Smooth muscle cell of the brain vasculature (primary cell): ENCODE measurements around the gene TTR.

Source experiments
- DNase-seq: peaks from one replicate; pipeline ENCODE4 v3.0.0-alpha.2; 2012; ENCODE audit warnings: low read depth, low spot score

The TTR gene

GRCh38 chr18:31591628-31592027 lies at the start of gene TTR:
Gene TTR, plus strand, starts transcription at chr18:31591877. Its CDS starts 26 bp downstream, at chr18:31591903.
- no peak for DNase-seq

GRCh38 chr18:31546476-31546875 lies 45.2 kb upstream of the TTR start:
- DNase-seq = no peak

GRCh38 chr18:31548853-31549252 lies 42.8 kb upstream of the TTR start:
- no peak for DNase-seq

GRCh38 chr18:31549416-31549815 lies 42.3 kb upstream of the TTR start:
- no peak for DNase-seq

GRCh38 chr18:31551883-31552282 lies 39.8 kb upstream of the TTR start:
- no peak for DNase-seq

- DNase-seq = no peak
Observed at GRCh38 chr18:31553800-31554199, 37.9 kb upstream of the TTR start.

DNA sequence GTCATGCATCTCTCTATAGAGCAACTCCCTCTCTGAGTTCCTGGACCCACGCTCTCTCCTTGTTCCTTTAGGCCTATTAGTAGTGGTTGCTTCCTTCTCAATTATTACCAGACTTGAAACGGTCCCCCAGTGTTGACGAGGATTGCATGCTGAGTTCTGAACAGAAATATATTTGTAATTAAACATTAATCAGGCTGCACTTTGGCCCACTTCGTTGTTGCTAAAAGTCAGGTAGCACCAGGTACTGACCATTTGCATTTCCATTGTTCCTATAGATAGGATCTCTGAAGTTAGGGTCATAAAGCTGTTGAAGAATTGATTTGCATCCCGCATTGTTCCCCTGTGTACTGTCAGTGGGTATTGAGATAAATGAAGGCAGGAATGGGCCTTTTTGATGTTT lies 36.9 kb upstream of the TTR start:
- DNase-seq = no peak

DNA sequence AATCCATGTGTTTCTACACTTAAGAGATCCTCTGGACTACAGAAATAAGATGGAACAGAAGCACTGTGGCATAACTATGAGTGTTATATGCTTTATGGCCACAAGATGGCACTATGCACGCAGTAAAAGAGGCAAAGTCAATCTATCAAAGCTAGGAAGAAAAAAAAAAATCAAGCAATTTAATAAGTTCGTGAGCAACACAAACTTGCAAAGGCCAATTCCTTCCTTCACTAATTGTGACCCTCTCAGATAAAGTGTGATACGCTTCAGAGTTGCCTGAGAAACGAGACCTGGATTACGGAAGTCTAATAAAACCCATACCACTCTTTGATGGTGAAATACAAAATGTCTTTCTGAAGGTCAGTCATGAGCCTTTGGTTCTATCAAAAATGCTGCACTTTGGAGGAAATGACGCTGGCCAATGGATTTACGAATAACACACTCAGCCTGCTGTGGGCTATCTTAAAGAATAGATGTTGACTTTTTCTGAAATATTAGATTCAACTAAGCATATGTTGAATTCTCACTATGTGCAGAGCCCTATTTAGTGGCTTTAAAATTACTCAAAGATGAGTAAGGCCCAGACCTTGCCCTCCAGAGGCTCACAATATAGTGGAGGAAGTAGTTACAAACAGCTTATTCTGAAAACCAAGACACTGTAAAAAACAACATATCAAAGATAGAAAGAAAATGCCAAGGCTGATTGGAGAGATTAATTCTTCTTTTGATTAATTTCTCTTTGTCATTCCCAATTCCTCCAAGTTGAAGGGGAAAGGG lies 35.5 kb upstream of the TTR start:
- DNase-seq = peak; percentile 40

DNA sequence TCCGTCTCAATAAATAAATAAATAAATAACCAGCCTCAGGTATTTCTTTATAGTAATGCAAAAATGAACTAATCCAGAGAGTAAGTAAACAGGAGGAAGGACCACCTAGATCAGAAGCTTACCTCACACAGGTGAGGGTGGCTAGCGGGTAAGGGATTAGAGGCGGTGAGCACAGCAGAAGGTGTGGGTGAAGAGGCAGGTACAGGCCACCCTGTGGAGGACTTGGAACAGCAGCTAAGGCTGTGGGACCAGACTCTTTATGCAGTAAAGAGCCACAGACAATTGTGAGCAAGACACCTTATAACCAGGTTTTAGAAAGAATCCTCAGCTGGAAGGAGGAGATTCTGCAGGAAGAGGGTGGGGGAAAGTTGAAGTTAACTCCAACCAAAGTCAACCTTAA lies 34.2 kb upstream of the TTR start:
- DNase-seq = no peak

GRCh38 chr18:31558567-31558966 lies 33.1 kb upstream of the TTR start:
- no peak for DNase-seq

DNA sequence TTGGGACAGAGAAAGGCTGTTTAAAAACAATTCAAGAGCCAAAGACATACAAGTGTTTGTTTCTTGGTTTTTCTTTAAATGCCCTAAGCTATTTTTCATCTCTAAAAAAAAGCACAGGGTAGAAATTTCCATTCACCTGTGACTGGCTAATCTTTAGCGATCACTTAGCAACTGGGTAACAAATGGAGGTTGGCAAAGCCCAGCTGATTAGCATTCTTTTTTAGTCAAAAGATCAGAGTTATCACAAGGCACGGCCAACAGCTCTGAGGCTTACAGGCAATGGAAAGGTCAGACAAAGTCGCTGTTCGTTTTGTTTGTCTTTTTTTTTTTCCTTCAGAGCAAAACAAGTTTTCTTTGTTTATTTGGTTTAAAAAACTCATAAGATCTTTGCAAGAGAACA lies 29.0 kb upstream of the TTR start:
- no peak for DNase-seq

- no peak for DNase-seq
Observed at GRCh38 chr18:31563778-31564177, 27.9 kb upstream of the TTR start.

DNA sequence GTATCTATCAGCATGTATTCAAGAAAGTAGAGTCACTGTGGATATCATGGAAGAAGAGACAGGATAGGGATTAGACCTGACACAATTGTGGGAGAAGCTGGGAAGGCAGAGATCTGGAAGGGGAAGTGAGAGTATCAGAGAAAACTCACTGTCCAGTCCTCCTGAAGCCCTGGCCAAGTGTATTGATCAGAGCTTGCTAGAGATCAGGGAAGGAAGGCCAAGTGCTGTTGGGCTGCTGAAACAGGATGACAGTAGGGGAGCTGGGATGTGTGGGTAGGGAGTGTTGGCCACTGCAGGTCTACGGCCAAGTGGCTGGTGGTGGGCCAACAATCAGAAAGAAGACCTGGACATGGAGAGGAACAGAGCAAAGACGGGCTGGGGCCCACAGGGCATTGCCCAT lies 26.3 kb upstream of the TTR start:
- DNase-seq = no peak

DNA sequence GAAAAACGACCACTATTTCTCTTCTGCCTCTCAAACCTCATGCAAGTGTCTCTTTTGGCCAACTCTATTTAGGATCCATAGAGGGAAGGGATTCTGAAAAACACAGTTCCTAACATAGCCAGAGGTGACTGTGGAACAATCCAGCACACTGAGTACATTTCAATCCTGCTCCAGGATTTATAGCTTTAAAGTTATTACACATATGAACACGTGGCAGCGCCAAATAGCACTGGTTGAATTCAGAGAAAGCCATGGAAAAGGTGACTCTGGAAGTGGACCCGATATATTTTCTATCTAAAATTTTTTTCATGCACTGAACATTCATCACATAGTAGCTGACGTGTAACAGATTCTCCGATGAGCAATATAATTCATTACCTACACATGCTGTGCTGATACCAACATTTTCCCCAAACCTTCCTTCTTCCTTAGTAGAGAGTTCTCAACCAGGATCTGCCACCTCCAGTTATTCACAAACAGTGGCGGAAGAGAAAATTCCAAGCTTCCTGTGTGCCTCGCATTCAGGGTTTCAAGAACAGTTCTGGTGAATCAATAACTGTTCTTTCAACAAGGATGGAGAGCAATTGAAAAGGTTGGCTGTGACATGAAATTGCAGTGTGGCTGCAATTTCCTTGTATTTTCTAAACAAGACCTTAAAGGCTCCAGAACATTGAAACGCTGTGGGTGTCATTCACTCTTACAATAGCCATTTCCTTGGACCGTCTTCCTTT lies 25.7 kb upstream of the TTR start:
- DNase-seq = no peak

- DNase-seq = no peak
Observed at GRCh38 chr18:31566576-31567306, 24.9 kb upstream of the TTR start.

- no peak for DNase-seq
Observed at GRCh38 chr18:31572368-31572767, 19.3 kb upstream of the TTR start.

DNA sequence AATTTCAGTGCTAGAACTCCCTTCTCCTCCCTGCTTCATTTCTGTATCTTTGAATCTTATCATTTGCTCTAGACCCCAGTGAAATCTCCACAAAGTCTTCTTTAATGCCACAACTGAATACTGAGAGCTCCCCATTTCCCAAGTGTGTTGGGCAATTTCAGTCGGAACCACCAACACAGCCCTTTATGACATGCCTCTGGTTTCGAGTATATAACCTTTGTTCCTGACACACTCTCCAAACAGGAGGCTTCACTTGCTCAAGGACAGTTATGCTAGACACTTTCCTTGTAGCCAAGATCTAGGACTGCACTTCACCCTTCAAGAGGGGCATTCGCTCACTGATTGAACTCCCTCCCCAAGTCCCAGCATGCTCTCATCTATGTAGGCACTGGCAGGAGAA lies 18.6 kb upstream of the TTR start:
- no peak for DNase-seq

DNA sequence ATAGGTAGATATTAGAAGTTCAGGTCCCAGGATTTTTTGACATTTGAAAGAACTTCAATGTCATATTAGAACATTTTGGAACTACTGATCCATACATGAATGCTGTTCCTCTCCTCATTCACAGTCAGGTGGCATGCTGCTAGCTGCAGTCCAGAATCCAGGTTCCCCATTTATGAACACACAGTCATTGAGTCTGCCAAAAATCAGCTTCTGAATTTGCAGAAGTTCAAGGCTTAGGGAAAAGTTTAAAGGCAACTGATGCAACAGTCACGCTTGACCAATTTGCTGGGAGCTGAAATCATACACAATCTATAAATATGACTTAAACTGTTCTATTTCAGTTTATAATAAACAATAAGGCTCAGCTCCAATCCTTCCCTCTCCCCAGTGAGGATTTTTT lies 17.3 kb upstream of the TTR start:
- no peak for DNase-seq

- DNase-seq = no peak
Observed at GRCh38 chr18:31575515-31576257, 16.0 kb upstream of the TTR start.

GRCh38 chr18:31576670-31577069 lies 15.0 kb upstream of the TTR start:
- DNase-seq = no peak

- no peak for DNase-seq
Observed at GRCh38 chr18:31577195-31577594, 14.5 kb upstream of the TTR start.

DNA sequence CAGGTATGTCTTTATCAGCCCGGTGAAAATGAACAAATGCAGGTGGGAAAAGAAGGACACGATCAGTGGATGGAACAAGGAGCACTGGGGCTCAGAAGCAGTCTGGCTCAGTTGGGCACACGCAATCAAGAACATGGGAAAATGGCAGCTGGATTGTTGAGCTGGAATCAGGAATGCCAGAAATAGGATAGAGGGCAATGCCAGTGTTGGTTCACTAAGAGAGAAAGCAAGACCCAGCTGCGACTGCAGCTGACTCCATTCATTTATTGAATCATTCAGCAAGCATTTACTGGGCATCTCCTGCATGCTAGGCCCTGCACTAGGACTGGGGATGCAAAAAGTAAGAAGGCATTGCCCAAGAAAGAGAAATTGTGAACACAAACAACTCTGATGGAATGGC lies 13.6 kb upstream of the TTR start:
- DNase-seq = no peak
